ENCODE results near the gene LGALS9.

LGALS9 gene

GRCh38 chr17:27630607-27631410, at the start of gene LGALS9:
Gene LGALS9 (plus strand): TSS chr17:27631188. CDS start chr17:27631266, 78 bp downstream.
- peak; percentile 7 for DNase-seq (ENCODE audit: low read depth)

- no peak for DNase-seq (ENCODE audit: low read depth)
Measured at GRCh38 chr17:27582696-27583095, 48.3 kb upstream of the LGALS9 start.

GRCh38 chr17:27585153-27585681, 45.8 kb upstream of the LGALS9 start:
- DNase-seq (ENCODE audit: low read depth): no peak

GRCh38 chr17:27585792-27586191, 45.2 kb upstream of the LGALS9 start:
- no peak for DNase-seq (ENCODE audit: low read depth)

GRCh38 chr17:27586203-27586721, 44.7 kb upstream of the LGALS9 start:
- no peak for DNase-seq (ENCODE audit: low read depth)

- no peak for DNase-seq (ENCODE audit: low read depth)
Measured at GRCh38 chr17:27588354-27588753, 42.6 kb upstream of the LGALS9 start.

- DNase-seq (ENCODE audit: low read depth): no peak
Measured at GRCh38 chr17:27590864-27591263, 40.1 kb upstream of the LGALS9 start.

GRCh38 chr17:27591986-27592385, 39.0 kb upstream of the LGALS9 start:
- DNase-seq (ENCODE audit: low read depth): no peak

- DNase-seq (ENCODE audit: low read depth): no peak
Measured at GRCh38 chr17:27593232-27593856, 37.6 kb upstream of the LGALS9 start.

GRCh38 chr17:27593857-27594255, 37.1 kb upstream of the LGALS9 start:
- DNase-seq (ENCODE audit: low read depth): no peak

- DNase-seq (ENCODE audit: low read depth): no peak
Measured at GRCh38 chr17:27595208-27595607, 35.8 kb upstream of the LGALS9 start.

GRCh38 chr17:27596096-27596495, 34.9 kb upstream of the LGALS9 start:
- no peak for DNase-seq (ENCODE audit: low read depth)

GRCh38 chr17:27596566-27597187, 34.3 kb upstream of the LGALS9 start:
- DNase-seq (ENCODE audit: low read depth): no peak

- no peak for DNase-seq (ENCODE audit: low read depth)
Measured at GRCh38 chr17:27597188-27597580, 33.8 kb upstream of the LGALS9 start.

GRCh38 chr17:27597783-27598320, 33.1 kb upstream of the LGALS9 start:
- no peak for DNase-seq (ENCODE audit: low read depth)

- DNase-seq (ENCODE audit: low read depth): no peak
Measured at GRCh38 chr17:27598337-27599050, 32.5 kb upstream of the LGALS9 start.

- no peak for DNase-seq (ENCODE audit: low read depth)
Measured at GRCh38 chr17:27600471-27600870, 30.5 kb upstream of the LGALS9 start.

- DNase-seq (ENCODE audit: low read depth): peak; percentile 84
Measured at GRCh38 chr17:27601069-27601974, 29.7 kb upstream of the LGALS9 start.

- DNase-seq (ENCODE audit: low read depth): no peak
Measured at GRCh38 chr17:27601975-27602302, 29.0 kb upstream of the LGALS9 start.

- peak; percentile 62 for DNase-seq (ENCODE audit: low read depth)
Measured at GRCh38 chr17:27602721-27603420, 28.1 kb upstream of the LGALS9 start.

Measured in stimulated activated CD8-positive, alpha-beta memory T cell treated with anti-CD3 and anti-CD28 coated beads, Interleukin-12 subunit alpha, Interleukin-12 subunit beta, amount 100 ng/mL, for 1 hour (primary cell).